Activated B cell treated with CpG ODN at 0.5 μM for 24 hours (primary cell): ENCODE measurements around the gene GALNT2. TPM values are rescaled to one million over a fixed set of nuclear protein-coding genes. Genes with fewer than 3 reads are reported as not detected.

Source experiments
- ATAC-seq: fragments of 200-7000 bp; cut with Tn5 transposase; one replicate; pipeline ENCODE4 v1.10.0; 2021; ENCODE audit warnings: low read depth, mild to moderate bottlenecking, moderate library complexity
- CTCF ChIA-PET: fragments of 350-600 bp; sonication (Branson Sonifier 250); formaldehyde crosslinking; loops from one replicate; lab custom pipeline; 2021; ENCODE audit warnings: antibody characterized with exemption; lab: Charles Lee
- POLR2A ChIA-PET: fragments of 350-600 bp; sonication (Branson Sonifier 250); formaldehyde crosslinking; loops from one replicate; lab custom pipeline; 2021; ENCODE audit warnings: antibody characterized with exemption; lab: Charles Lee
- DNase-seq: peaks from one replicate; pipeline ENCODE4 v3.0.0; 2022
- H3K27ac Mint-ChIP-seq: one replicate; pipeline ENCODE4 v1.8.0; 2020; ENCODE audit warnings: mixed read lengths
- H3K27me3 Mint-ChIP-seq: one replicate; pipeline ENCODE4 v1.8.0; 2021; ENCODE audit warnings: mixed read lengths
- H3K36me3 Mint-ChIP-seq: one replicate; pipeline ENCODE4 v1.8.0; 2021; ENCODE audit warnings: low read depth, mixed read lengths
- H3K4me1 Mint-ChIP-seq: one replicate; pipeline ENCODE4 v1.8.0; 2021; ENCODE audit warnings: mixed read lengths
- H3K4me3 Mint-ChIP-seq: one replicate; pipeline ENCODE4 v1.8.0; 2020; ENCODE audit warnings: mild to moderate bottlenecking, mixed read lengths
- H3K9me3 Mint-ChIP-seq: one replicate; pipeline ENCODE4 v1.8.0; 2020; ENCODE audit warnings: mixed read lengths
- intact Hi-C: fragments of 100-400 bp; cut with micrococcal nuclease; formaldehyde crosslinking; loops from one replicate; pipeline ENCODE4 v1.15.1; 2024
- total RNA-seq: library from RNA; stranded (reverse); gene quantifications from 2 replicates; pipeline ENCODE4 v1.2.3, GENCODE V29; 2022
- TF ChIP-seq, protein P1 (sequence below): fragments of 200-600 bp; IDR thresholded peaks from one replicate; pipeline ENCODE4 v1.8.0; 2022; ENCODE audit warnings: antibody characterized with exemption, mild to moderate bottlenecking

Gene GALNT2
- total RNA-seq, 1 donor from 2014 or later, result 108 TPM

DNA sequence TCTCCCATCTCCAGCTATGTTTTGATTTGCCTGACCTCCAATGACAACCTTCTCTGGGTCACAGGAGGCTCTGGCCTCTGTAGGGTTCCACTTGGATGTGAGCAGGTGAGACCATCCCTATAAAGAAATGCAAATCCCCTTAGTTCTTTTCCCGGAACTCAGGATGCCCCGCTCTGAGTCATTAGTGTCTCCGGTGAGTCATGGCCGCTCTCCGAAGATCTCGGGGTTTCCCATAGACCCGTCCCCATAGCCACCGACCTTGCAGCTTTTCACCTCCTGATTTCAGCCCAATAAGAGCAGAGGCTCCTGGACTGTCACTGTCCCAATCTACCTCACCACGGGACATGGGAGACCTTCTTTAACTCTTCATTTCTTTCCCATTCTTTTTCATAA, 260.9 kb downstream of the GALNT2 start:
- ATAC-seq, result peak; percentile 64
- CTCF ChIA-PET, result no interaction called here

DNA sequence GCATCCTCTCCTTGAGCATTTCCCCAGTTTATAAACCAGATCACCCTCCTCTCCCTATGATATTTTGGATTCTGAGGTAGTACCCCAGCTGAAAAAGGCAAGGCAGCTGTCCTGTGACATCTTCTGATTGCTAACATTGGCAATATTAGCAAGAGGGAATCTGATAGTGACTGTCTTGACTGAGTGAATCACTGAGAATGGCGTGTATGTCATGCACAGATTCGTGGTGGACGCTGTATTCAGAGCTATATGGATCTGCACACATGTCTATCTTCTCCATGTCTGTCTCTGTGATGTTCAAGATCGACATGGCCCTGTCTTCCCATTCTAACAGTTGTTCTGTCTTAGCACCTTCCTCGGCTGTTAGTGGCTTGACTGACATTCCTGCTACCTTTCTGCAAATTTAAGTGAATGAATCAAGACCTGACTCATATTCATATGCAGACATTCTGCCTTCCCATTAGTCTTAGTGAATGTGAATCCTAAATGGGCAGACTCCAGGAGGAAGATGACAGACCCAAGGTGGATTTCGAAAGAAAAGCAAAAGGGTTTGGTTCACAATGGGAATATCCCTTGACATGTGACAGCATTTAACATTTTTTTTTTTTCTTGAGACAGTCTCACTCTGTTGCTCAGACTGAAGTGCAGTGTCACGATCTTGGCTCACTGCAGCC, 261.4 kb downstream of the GALNT2 start:
- H3K36me3 Mint-ChIP-seq, result no peaks in the 10 kb centered on the region
- no peaks in the 10 kb centered on the region for H3K9me3 Mint-ChIP-seq
- H3K27ac Mint-ChIP-seq, result no peak overlapping the region
- H3K27me3 Mint-ChIP-seq, result peaks cover 6% of the 10 kb centered on the region
- TF ChIP-seq, protein P1, sequence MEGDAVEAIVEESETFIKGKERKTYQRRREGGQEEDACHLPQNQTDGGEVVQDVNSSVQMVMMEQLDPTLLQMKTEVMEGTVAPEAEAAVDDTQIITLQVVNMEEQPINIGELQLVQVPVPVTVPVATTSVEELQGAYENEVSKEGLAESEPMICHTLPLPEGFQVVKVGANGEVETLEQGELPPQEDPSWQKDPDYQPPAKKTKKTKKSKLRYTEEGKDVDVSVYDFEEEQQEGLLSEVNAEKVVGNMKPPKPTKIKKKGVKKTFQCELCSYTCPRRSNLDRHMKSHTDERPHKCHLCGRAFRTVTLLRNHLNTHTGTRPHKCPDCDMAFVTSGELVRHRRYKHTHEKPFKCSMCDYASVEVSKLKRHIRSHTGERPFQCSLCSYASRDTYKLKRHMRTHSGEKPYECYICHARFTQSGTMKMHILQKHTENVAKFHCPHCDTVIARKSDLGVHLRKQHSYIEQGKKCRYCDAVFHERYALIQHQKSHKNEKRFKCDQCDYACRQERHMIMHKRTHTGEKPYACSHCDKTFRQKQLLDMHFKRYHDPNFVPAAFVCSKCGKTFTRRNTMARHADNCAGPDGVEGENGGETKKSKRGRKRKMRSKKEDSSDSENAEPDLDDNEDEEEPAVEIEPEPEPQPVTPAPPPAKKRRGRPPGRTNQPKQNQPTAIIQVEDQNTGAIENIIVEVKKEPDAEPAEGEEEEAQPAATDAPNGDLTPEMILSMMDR, result no peak
- no peak for DNase-seq
- ChIA-PET CTCF (no interaction called here), POLR2A (interaction anchor here (0.6 kb wide), 1 partner anchor 259 kb away, joined by 12 read pairs; no protein-coding TSS in a partner anchor)
- intact Hi-C loops, result no loop called here
- H3K4me3 Mint-ChIP-seq, result no peak overlapping the region
- H3K4me1 Mint-ChIP-seq, result peaks cover 6% of the 10 kb centered on the region
- ATAC-seq, result no peak

More for the DNA sequence above, 260.9 kb downstream of the GALNT2 start:
- TF ChIP-seq, protein P1, result no peak
- Mint-ChIP-seq H3K27ac (no peak overlapping the region), H3K9me3 (no peaks in the 10 kb centered on the region), H3K27me3 (peaks cover 5% of the 10 kb centered on the region), H3K4me1 (peaks cover 6% of the 10 kb centered on the region), H3K36me3 (no peaks in the 10 kb centered on the region), H3K4me3 (no peak overlapping the region)
- intact Hi-C loops, result no loop called here
- POLR2A ChIA-PET, result no interaction called here
- no peak for DNase-seq

DNA sequence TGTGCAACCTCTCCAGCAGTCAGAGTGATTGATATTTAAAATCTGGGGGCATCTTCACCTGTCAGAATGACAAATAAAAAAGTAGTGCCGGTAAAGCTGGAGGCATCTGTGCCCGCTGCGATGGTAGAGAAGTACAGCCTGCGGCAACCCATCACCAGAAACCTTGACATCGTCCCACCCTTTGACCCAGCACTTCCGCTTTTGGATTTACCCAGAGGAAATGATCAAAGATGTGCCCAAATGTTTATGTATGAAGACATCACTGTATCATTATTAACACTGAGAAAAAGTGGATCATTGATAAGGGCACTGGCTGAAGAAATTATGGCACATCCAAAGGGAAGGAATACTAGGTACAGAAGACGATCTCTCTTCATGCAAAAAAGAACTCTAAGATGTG, 263.1 kb downstream of the GALNT2 start:
- Mint-ChIP-seq H3K4me1 (peaks cover 6% of the 10 kb centered on the region), H3K27me3 (peaks cover 3% of the 10 kb centered on the region), H3K9me3 (no peaks in the 10 kb centered on the region), H3K36me3 (no peaks in the 10 kb centered on the region), H3K27ac (no peak overlapping the region), H3K4me3 (no peak overlapping the region)
- ChIA-PET POLR2A (no interaction called here), CTCF (no interaction called here)
- TF ChIP-seq, protein P1, result no peak
- no peak for ATAC-seq
- DNase-seq, result no peak
- intact Hi-C loops, result no loop called here
